Measurements from ENCODE around the gene MYRF. TPM values are rescaled to one million over a fixed set of nuclear protein-coding genes. Genes with fewer than 3 reads are reported as not detected.

Gene MYRF
- total and polyA plus RNA-seq, 2 of the 4 experiments (the other 2 are of a cell fraction) = 1.6 to 10.7 TPM

DNA sequence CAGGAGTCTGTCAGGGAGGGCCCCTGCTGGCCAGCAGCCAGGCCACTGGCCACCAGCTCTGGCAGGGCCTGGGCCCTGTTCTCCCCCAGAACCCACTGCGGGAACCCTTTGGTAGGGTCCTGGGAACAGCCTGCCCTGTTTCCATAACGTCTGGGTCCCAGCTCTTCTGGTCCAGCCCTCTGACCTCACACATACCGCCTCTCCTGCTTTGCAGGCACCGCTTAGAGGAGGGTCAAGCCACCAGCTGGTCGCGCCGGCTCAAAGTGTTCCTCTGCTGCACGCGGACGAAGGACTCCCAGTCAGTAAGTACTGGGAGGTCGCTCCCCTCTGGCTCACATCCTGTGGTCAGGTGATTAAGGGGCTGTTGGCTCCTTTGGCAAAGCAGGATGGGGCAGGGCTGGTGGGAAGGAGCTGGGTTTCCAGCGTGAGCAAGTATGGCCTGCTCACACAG, 26.6 kb upstream of the MYRF start:
- Histone ChIP-seq H3K27me3 (ENCODE audit: control insufficient read depth, insufficient read depth, low read length) (no peaks in the 10 kb centered on the region), H3K4me1 (ENCODE audit: control insufficient read depth, insufficient read depth, low read length) (peaks cover 3% of the 10 kb centered on the region; the same call in 1 of the 2 replicates), H4K20me1 (ENCODE audit: insufficient read depth, low read length) (no peaks in the 10 kb centered on the region), H3K23ac (ENCODE audit: low read depth, low read length) (no peak overlapping the region), H3K79me1 (ENCODE audit: low read depth in 1 of 2, low read length in 2 of 2) (no peaks in the 10 kb centered on the region), H3K14ac (replicated peaks; ENCODE audit: low read depth, low read length) (no peak overlapping the region), H2BK120ac (ENCODE audit: low read depth, low read length) (no peak overlapping the region), H3K36me3 (ENCODE audit: control insufficient read depth, insufficient read depth, low read length) (peaks cover 18% of the 10 kb centered on the region; the same call in 1 of the 2 replicates), H3K4ac (ENCODE audit: low read depth, low read length) (no peak overlapping the region), H3K9me1 (ENCODE audit: insufficient read depth, low read length) (no peaks in the 10 kb centered on the region), H4K5ac (ENCODE audit: low read depth, low read length) (no peak overlapping the region), H2BK20ac (ENCODE audit: low read depth, low read length) (no peak overlapping the region), H2BK5ac (ENCODE audit: low read depth, low read length, poor library complexity, severe bottlenecking) (no peak overlapping the region), H3K27ac (ENCODE audit: insufficient read depth, low read length) (no peak overlapping the region), H3K18ac (ENCODE audit: low read depth, low read length) (no peak overlapping the region), H3K9me3 (ENCODE audit: control insufficient read depth, insufficient read depth, low read length) (no peaks in the 10 kb centered on the region), H3K9ac (ENCODE audit: low read depth, low read length) (no peak overlapping the region), H3K4me3 (ENCODE audit: insufficient read depth, low read depth, low read length) (no peak overlapping the region), H4K91ac (ENCODE audit: insufficient read depth, low read depth, low read length) (no peak overlapping the region), H2BK15ac (ENCODE audit: low read depth, low read length) (no peak overlapping the region), H4K8ac (ENCODE audit: low read depth in 2 of 2, low read length in 2 of 2) (no peak overlapping the region), H2AK5ac (ENCODE audit: low read depth, low read length) (no peak overlapping the region), H3K4me2 (ENCODE audit: low read depth, low read length) (no peak overlapping the region), H2AK9ac (replicated peaks; ENCODE audit: low read depth, low read length, poor library complexity) (peak overlapping the region; percentile 55), H2AFZ (replicated peaks; ENCODE audit: low read length, poor library complexity) (peak overlapping the region; percentile 61), H3K56ac (ENCODE audit: extremely low read depth, insufficient read depth, low read length) (no peak overlapping the region)
- 100% methylated on average over 1 of the region's 12 CpGs; no CpG with 5 or more reads in 1 of the 2 experiments for WGBS, 2 experiments (ENCODE audit: extremely low coverage in 2 of 2, insufficient read length in 1 of 2)
- CTCF ChIA-PET = no interaction called here
- no peak for TF ChIP-seq SMC3 (IDR thresholded peaks at IDR 0.05; ENCODE audit: low read depth, low read length)
- no peak for TF ChIP-seq BHLHE40 (IDR thresholded peaks at IDR 0.05; ENCODE audit: low read depth, low read length)
- TF ChIP-seq USF2 (IDR thresholded peaks at IDR 0.05; ENCODE audit: low read depth, low read length) = no peak
- no peak for TF ChIP-seq FOS (IDR thresholded peaks at IDR 0.05; ENCODE audit: low read depth, low read length)
- TF ChIP-seq NFE2L2 (IDR thresholded peaks at IDR 0.05; ENCODE audit: low read depth, low read length) = no peak
- TF ChIP-seq POLR2A (IDR thresholded peaks at IDR 0.05; ENCODE audit: low read depth, low read length) = no peak
- no peak for TF ChIP-seq MAFK (IDR thresholded peaks at IDR 0.05; ENCODE audit: low read depth, low read length)
- TF ChIP-seq RAD21 (IDR thresholded peaks at IDR 0.05; ENCODE audit: low read length) = no peak
- no peak for TF ChIP-seq MXI1 (IDR thresholded peaks at IDR 0.05; ENCODE audit: borderline replicate concordance, low read depth, low read length)
- TF ChIP-seq MAZ (IDR thresholded peaks at IDR 0.05; ENCODE audit: borderline replicate concordance, low read depth, low read length) = no peak
- TF ChIP-seq, protein P1, sequence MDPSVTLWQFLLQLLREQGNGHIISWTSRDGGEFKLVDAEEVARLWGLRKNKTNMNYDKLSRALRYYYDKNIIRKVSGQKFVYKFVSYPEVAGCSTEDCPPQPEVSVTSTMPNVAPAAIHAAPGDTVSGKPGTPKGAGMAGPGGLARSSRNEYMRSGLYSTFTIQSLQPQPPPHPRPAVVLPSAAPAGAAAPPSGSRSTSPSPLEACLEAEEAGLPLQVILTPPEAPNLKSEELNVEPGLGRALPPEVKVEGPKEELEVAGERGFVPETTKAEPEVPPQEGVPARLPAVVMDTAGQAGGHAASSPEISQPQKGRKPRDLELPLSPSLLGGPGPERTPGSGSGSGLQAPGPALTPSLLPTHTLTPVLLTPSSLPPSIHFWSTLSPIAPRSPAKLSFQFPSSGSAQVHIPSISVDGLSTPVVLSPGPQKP (IDR thresholded peaks at IDR 0.05; ENCODE audit: borderline replicate concordance, low read depth, low read length) = no peak
- TF ChIP-seq CHD1 (IDR thresholded peaks at IDR 0.05; ENCODE audit: low read depth, low read length) = no peak
- no peak for TF ChIP-seq RCOR1 (IDR thresholded peaks at IDR 0.05; ENCODE audit: insufficient replicate concordance, low read length)
- peak; percentile 69 for DNase-seq
- intact Hi-C loops (cut with micrococcal nuclease) (no loop called here), in situ Hi-C loops (cut with MboI; ENCODE audit: low sequenced_read_pairs) (no loop called here), dilution Hi-C loops (cut with HindIII; ENCODE audit: low sequenced_read_pairs, unreplicated experiment) (no loop called here)
- no peak; the same call in 1 of the 2 replicates for ATAC-seq (ENCODE audit: low read depth)
- no TSS peak for BruUV-seq (replicated peaks)
- POLR2A ChIA-PET (ENCODE audit: unreplicated experiment) = no interaction called here
